HepG2 (cell line): ENCODE results near the gene MAP4K3. TPM values are rescaled to one million over a fixed set of nuclear protein-coding genes. Genes with fewer than 3 reads are reported as not detected.

Experiments
- AGO2 ChIP-seq: fragments of 200-400 bp; formaldehyde crosslinking; optimal IDR thresholded peaks from 2 replicates; pipeline ENCODE3; 2017; ENCODE audit warnings: mild to moderate bottlenecking, low read depth, low read length, moderate library complexity
- FIP1L1 ChIP-seq: fragments of 200-400 bp; formaldehyde crosslinking; IDR thresholded peaks from 2 replicates; pipeline ENCODE4 v1.6.1; 2018; ENCODE audit warnings: low read depth, mild to moderate bottlenecking, low read length, moderate library complexity, borderline replicate concordance; ENCODE audit not compliant: insufficient read depth
- GTF3A ChIP-seq: sonication (generic); formaldehyde crosslinking; conservative IDR thresholded peaks from 2 replicates; pipeline ENCODE4 v1.4.0; 2020; ENCODE audit warnings: mild to moderate bottlenecking, missing genetic modification reagents
- ISL2 ChIP-seq: sonication (generic); formaldehyde crosslinking; IDR thresholded peaks from 2 replicates; pipeline ENCODE4 v1.5.0; 2020; ENCODE audit warnings: missing genetic modification reagents
- KMT2B ChIP-seq: IDR thresholded peaks from 2 replicates; pipeline ENCODE4 v1.6.1; 2016; ENCODE audit warnings: missing genetic modification reagents, missing compliant biosample characterization
- NR2F6 ChIP-seq, 2 experiments: IDR thresholded peaks; 2 replicates each; pipeline ENCODE4 v1.6.1; 2016; ENCODE audit warnings: antibody characterized with exemption in 1 of 2, mild to moderate bottlenecking in 1 of 2
- SIN3A ChIP-seq: IDR thresholded peaks from 2 replicates; pipeline ENCODE4 v1.6.1; 2011; ENCODE audit warnings: low read depth, mild to moderate bottlenecking, control low read depth, low read length, borderline replicate concordance
- TARDBP ChIP-seq: sonication (generic); formaldehyde crosslinking; IDR thresholded peaks from 2 replicates; pipeline ENCODE4 v1.8.0; 2022; ENCODE audit warnings: mild to moderate bottlenecking, missing genetic modification reagents
- ZNF629 ChIP-seq: sonication (generic); formaldehyde crosslinking; conservative IDR thresholded peaks from 2 replicates; pipeline ENCODE4 v1.5.0; 2020; ENCODE audit warnings: missing genetic modification reagents
- ZNF772 ChIP-seq: sonication (generic); formaldehyde crosslinking; IDR thresholded peaks from 2 replicates; pipeline ENCODE4 v1.5.0; 2020; ENCODE audit warnings: mild to moderate bottlenecking, missing genetic modification reagents
- polyA plus RNA-seq, 8 experiments: library from polyadenylated mRNA; depleted of rRNA in 3 of 8; stranded (reverse) in 7 of 8; unstranded in 1 of 8; fragments of >200 nt; fragmentation: Illumina TruSeq in 4 of 8; extraction: Trizol in 4 of 8; gene quantifications; 2 replicates each; pipeline versions ENCODE4 v1.2.1 to v1.2.3, GENCODE V29; 2011 to 2016; ENCODE audit warnings: low read depth in 4 of 8, missing spikeins in 1 of 8, mixed read lengths in 1 of 8; ENCODE audit not compliant: insufficient read depth in 1 of 8
- total RNA-seq, 5 experiments: library from RNA; depleted of rRNA; stranded (reverse); fragments of >200 nt; fragmentation: Illumina TruSeq; extraction: Trizol; gene quantifications; 2 replicates each; pipeline ENCODE4 v1.2.3, GENCODE V29; 2016; ENCODE audit warnings: low read depth in 1 of 5
- TF ChIP-seq, protein P1 (sequence below): sonication (generic); formaldehyde crosslinking; IDR thresholded peaks from one replicate; pipeline ENCODE4 v1.5.1; 2020; ENCODE audit warnings: mild to moderate bottlenecking, missing genetic modification reagents; ENCODE audit errors: not compliant biosample characterization
- TF ChIP-seq, protein P2 (sequence below): sonication (generic); formaldehyde crosslinking; IDR thresholded peaks from 2 replicates; pipeline ENCODE4 v1.4.0; 2020; ENCODE audit warnings: missing genetic modification reagents, mild to moderate bottlenecking, borderline replicate concordance
- TF ChIP-seq, protein P3 (sequence below): sonication (generic); formaldehyde crosslinking; IDR thresholded peaks from 2 replicates; pipeline ENCODE4 v1.5.1; 2020; ENCODE audit warnings: mild to moderate bottlenecking, missing genetic modification reagents

MAP4K3 gene
- total and polyA plus RNA-seq, 2 of the 13 experiments (the other 11 are each of a cell fraction or from before 2014, with no cell fraction given), result 45.9 to 53.2 TPM

DNA sequence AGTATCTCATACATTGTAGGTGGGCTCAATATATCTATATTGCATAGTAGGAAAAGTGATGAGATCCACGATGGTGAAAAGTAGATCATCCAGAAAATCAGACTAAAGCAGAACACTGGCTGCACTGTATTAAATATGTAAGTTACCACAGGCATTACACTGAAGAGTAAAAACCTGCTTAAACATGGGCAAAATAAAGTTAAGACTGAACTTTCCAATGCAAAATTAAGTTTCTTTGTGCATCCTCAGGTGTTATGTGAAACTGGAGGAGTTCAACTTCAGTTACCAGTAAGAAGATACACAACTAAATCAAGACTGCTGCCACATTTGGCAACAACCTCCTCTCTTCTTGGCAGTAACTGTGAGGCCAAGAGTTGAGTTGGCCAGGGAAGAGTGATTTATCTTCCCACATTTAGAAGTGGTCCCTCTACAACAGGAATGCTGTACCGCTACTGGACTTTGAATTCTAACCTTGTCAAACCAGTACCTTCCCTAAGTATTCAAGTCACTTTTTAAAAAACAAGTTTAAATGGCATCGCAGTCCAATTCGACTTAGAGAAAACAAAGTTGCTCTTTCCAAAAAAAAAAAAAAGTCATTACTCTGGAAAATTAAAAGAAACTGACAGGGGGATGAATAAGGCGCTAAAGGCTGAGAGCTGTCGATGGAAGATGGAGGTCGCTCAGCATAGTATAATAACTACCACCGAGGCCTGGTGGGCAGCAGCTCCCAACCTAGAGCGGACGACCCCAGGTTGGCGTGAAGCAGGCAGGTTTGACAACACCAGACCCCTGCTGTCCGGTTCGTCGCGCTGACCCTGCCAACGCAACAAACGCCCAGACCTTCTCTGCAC, 1.1 kb downstream of the MAP4K3 start (continued):
- TF ChIP-seq, protein P1, sequence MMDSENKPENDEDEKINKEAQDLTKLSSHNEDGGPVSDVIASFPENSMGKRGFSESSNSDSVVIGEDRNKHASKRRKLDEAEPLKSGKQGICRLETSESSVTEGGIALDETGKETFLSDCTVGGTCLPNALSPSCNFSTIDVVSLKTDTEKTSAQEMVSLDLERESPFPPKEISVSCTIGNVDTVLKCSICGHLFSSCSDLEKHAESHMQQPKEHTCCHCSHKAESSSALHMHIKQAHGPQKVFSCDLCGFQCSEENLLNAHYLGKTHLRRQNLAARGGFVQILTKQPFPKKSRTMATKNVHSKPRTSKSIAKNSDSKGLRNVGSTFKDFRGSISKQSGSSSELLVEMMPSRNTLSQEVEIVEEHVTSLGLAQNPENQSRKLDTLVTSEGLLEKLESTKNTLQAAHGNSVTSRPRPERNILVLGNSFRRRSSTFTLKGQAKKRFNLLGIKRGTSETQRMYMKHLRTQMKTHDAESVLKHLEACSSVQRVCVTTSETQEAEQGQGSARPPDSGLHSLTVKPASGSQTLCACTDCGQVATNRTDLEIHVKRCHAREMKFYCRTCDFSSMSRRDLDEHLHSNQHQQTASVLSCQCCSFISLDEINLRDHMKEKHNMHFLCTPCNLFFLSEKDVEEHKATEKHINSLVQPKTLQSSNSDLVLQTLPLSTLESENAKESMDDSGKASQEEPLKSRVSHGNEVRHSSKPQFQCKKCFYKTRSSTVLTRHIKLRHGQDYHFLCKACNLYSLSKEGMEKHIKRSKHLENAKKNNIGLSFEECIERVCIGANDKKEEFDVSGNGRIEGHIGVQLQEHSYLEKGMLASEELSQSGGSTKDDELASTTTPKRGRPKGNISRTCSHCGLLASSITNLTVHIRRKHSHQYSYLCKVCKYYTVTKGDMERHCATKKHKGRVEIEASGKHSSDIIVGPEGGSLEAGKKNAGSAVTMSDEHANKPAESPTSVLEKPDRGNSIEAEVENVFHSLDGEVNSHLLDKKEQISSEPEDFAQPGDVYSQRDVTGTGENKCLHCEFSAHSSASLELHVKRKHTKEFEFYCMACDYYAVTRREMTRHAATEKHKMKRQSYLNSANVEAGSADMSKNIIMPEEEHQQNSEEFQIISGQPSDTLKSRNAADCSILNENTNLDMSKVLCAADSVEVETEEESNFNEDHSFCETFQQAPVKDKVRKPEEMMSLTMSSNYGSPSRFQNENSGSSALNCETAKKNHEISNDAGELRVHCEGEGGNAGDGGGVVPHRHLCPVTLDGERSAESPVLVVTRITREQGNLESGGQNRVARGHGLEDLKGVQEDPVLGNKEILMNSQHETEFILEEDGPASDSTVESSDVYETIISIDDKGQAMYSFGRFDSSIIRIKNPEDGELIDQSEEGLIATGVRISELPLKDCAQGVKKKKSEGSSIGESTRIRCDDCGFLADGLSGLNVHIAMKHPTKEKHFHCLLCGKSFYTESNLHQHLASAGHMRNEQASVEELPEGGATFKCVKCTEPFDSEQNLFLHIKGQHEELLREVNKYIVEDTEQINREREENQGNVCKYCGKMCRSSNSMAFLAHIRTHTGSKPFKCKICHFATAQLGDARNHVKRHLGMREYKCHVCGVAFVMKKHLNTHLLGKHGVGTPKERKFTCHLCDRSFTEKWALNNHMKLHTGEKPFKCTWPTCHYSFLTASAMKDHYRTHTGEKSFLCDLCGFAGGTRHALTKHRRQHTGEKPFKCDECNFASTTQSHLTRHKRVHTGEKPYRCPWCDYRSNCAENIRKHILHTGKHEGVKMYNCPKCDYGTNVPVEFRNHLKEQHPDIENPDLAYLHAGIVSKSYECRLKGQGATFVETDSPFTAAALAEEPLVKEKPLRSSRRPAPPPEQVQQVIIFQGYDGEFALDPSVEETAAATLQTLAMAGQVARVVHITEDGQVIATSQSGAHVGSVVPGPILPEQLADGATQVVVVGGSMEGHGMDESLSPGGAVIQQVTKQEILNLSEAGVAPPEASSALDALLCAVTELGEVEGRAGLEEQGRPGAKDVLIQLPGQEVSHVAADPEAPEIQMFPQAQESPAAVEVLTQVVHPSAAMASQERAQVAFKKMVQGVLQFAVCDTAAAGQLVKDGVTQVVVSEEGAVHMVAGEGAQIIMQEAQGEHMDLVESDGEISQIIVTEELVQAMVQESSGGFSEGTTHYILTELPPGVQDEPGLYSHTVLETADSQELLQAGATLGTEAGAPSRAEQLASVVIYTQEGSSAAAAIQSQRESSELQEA (CRISPR knock-in tag), result no peak
- TF ChIP-seq AGO2, result no peak
- no peak for TF ChIP-seq NR2F6 (IDR thresholded peaks at IDR 0.05)
- no peak for TF ChIP-seq NR2F6 (CRISPR knock-in tag; IDR thresholded peaks at IDR 0.05)
- TF ChIP-seq ZNF629 (CRISPR knock-in tag), result 0 out of 2 replicates have a peak, but pooled peaks have one; percentile 25
- TF ChIP-seq FIP1L1, result no peak
- TF ChIP-seq ZNF772 (CRISPR knock-in tag), result no peak
- 0 out of 2 replicates have a peak, but pooled peaks have one; percentile 28 for TF ChIP-seq SIN3A
- TF ChIP-seq, protein P2, sequence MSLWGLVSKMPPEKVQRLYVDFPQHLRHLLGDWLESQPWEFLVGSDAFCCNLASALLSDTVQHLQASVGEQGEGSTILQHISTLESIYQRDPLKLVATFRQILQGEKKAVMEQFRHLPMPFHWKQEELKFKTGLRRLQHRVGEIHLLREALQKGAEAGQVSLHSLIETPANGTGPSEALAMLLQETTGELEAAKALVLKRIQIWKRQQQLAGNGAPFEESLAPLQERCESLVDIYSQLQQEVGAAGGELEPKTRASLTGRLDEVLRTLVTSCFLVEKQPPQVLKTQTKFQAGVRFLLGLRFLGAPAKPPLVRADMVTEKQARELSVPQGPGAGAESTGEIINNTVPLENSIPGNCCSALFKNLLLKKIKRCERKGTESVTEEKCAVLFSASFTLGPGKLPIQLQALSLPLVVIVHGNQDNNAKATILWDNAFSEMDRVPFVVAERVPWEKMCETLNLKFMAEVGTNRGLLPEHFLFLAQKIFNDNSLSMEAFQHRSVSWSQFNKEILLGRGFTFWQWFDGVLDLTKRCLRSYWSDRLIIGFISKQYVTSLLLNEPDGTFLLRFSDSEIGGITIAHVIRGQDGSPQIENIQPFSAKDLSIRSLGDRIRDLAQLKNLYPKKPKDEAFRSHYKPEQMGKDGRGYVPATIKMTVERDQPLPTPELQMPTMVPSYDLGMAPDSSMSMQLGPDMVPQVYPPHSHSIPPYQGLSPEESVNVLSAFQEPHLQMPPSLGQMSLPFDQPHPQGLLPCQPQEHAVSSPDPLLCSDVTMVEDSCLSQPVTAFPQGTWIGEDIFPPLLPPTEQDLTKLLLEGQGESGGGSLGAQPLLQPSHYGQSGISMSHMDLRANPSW, result no peak
- TF ChIP-seq TARDBP (CRISPR knock-in tag), result peak; percentile 3; the same call in 1 of the 2 replicates
- peak; percentile 41; the same call in 1 of the 2 replicates for TF ChIP-seq KMT2B
- TF ChIP-seq, protein P3, sequence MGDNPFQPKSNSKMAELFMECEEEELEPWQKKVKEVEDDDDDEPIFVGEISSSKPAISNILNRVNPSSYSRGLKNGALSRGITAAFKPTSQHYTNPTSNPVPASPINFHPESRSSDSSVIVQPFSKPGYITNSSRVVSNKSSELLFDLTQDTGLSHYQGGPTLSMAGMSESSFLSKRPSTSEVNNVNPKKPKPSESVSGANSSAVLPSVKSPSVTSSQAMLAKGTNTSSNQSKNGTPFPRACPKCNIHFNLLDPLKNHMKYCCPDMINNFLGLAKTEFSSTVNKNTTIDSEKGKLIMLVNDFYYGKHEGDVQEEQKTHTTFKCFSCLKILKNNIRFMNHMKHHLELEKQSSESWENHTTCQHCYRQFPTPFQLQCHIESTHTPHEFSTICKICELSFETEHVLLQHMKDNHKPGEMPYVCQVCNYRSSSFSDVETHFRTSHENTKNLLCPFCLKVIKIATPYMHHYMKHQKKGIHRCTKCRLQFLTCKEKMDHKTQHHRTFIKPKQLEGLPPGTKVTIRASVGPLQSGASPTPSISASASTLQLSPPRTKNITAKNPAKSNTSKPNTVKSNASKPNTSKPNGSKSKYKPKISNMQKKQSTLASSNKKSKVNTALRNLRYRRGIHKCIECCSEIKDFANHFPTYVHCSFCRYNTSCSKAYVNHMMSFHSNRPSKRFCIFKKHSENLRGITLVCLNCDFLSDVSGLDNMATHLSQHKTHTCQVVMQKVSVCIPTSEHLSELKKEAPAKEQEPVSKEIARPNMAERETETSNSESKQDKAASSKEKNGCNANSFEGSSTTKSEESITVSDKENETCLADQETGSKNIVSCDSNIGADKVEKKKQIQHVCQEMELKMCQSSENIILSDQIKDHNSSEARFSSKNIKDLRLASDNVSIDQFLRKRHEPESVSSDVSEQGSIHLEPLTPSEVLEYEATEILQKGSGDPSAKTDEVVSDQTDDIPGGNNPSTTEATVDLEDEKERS (CRISPR knock-in tag), result peak; percentile 69; the same call in 1 of the 2 replicates
- TF ChIP-seq ISL2, result 0 out of 2 replicates have a peak, but pooled peaks have one; percentile 5
- 0 out of 2 replicates have a peak, but pooled peaks have one; percentile 75 for TF ChIP-seq GTF3A
